DND-41 (cell line): ENCODE results near the gene SMPD3.

Experiments used
- ATAC-seq: fragments of 200-7000 bp; cut with Tn5 transposase; 3 replicates; pipeline ENCODE4 v1.9.1; 2021; ENCODE audit warnings: low read depth; ENCODE audit not compliant: insufficient read depth
- DNase-seq: peaks from one replicate; pipeline ENCODE4 v3.0.0-alpha.2; 2020
- H2AFZ ChIP-seq: 2 replicates; pipeline ENCODE4 v1.6.0; 2012; ENCODE audit warnings: low read depth, low read length
- H3K27ac ChIP-seq: 2 replicates; pipeline ENCODE4 v1.5.1; 2012; ENCODE audit warnings: low read length, inconsistent platforms
- H3K27me3 ChIP-seq: fragments of 200-600 bp; sonication (generic); 2 replicates; pipeline ENCODE4 v1.6.0; 2012; ENCODE audit warnings: low read length, mild to moderate bottlenecking, inconsistent platforms; ENCODE audit not compliant: insufficient read depth, poor library complexity
- H3K36me3 ChIP-seq: 2 replicates; pipeline ENCODE4 v1.5.1; 2012; ENCODE audit warnings: low read length, inconsistent platforms; ENCODE audit not compliant: insufficient read depth
- H3K4me1 ChIP-seq: 2 replicates; pipeline ENCODE4 v1.5.1; 2012; ENCODE audit warnings: mild to moderate bottlenecking, low read length; ENCODE audit not compliant: insufficient read depth
- H3K4me2 ChIP-seq: 2 replicates; pipeline ENCODE4 v1.6.0; 2012; ENCODE audit warnings: mild to moderate bottlenecking, moderate library complexity, low read length, inconsistent platforms; ENCODE audit not compliant: insufficient read depth
- H3K4me3 ChIP-seq, 2 experiments: fragments of 200-600 bp in 1 of 2; shearing (Covaris generic) in 1 of 2; 2 replicates each; pipeline ENCODE4 v1.5.1; 2012 to 2016; ENCODE audit warnings: inconsistent platforms in 2 of 2, low read length in 2 of 2, mild to moderate bottlenecking in 2 of 2, low read depth in 1 of 2, moderate library complexity in 1 of 2
- H3K79me2 ChIP-seq: 2 replicates; pipeline ENCODE4 v1.6.0; 2012; ENCODE audit warnings: low read length, inconsistent platforms; ENCODE audit not compliant: insufficient read depth
- H3K9ac ChIP-seq: 2 replicates; pipeline ENCODE4 v1.6.0; 2012; ENCODE audit warnings: low read depth, mild to moderate bottlenecking, inconsistent platforms, low read length, moderate library complexity
- H3K9me3 ChIP-seq: 2 replicates; pipeline ENCODE4 v1.5.1; 2012; ENCODE audit warnings: low read length, moderate library complexity, mild to moderate bottlenecking, inconsistent platforms; ENCODE audit not compliant: insufficient read depth, severe bottlenecking
- H4K20me1 ChIP-seq: 2 replicates; pipeline ENCODE4 v1.6.0; 2012; ENCODE audit warnings: low read length; ENCODE audit not compliant: insufficient read depth
- CTCF ChIP-seq: IDR thresholded peaks from 2 replicates; pipeline ENCODE4 v1.5.1; 2012; ENCODE audit warnings: borderline replicate concordance, low read length, moderate library complexity, mild to moderate bottlenecking; ENCODE audit not compliant: poor library complexity, severe bottlenecking; ENCODE audit errors: extremely low read depth
- EZH2 ChIP-seq: IDR thresholded peaks from 3 replicates; pipeline ENCODE4 v1.6.1; 2012; ENCODE audit warnings: borderline replicate concordance, low read depth, mild to moderate bottlenecking, moderate library complexity, low read length, inconsistent platforms; ENCODE audit not compliant: severe bottlenecking

Gene SMPD3

GRCh38 chr16:68369697-68370580 lies 78.4 kb downstream of the SMPD3 start:
- Histone ChIP-seq H3K79me2 (peaks cover 88% of the 10 kb centered on the region), H3K27me3 (no peaks in the 10 kb centered on the region), H3K4me1 (peaks cover 84% of the 10 kb centered on the region), H3K4me3 (peak overlapping the region; percentile 64 to 83), H3K27ac (peak overlapping the region; percentile 98), H4K20me1 (peaks cover 48% of the 10 kb centered on the region), H3K36me3 (peaks cover 57% of the 10 kb centered on the region), H2AFZ (no peak overlapping the region), H3K9me3 (no peaks in the 10 kb centered on the region), H3K4me2 (peak overlapping the region; percentile 98), H3K9ac (peak overlapping the region; percentile 88)
- ATAC-seq, result peak; percentile 61
- TF ChIP-seq CTCF (peak; percentile 25), EZH2 (no peak)
- peak; percentile 92 for DNase-seq

- peak; percentile 58 for ATAC-seq
- Histone ChIP-seq H3K4me1 (peaks cover 85% of the 10 kb centered on the region), H3K27me3 (no peaks in the 10 kb centered on the region), H3K27ac (peak overlapping the region; percentile 98), H3K9me3 (no peaks in the 10 kb centered on the region), H3K4me3 (peak overlapping the region; percentile 64 to 83), H2AFZ (no peak overlapping the region), H3K9ac (peak overlapping the region; percentile 88), H3K4me2 (peak overlapping the region; percentile 98), H4K20me1 (peaks cover 55% of the 10 kb centered on the region), H3K36me3 (peaks cover 65% of the 10 kb centered on the region), H3K79me2 (peaks cover 92% of the 10 kb centered on the region)
- DNase-seq, result peak; percentile 90
- TF ChIP-seq CTCF (no peak), EZH2 (no peak)
These were observed 79.1 kb downstream of the SMPD3 start for GRCh38 chr16:68369168-68369567.

GRCh38 chr16:68368301-68368888 lies 79.9 kb downstream of the SMPD3 start:
- Histone ChIP-seq H3K4me1 (peaks cover 88% of the 10 kb centered on the region), H3K36me3 (peaks cover 73% of the 10 kb centered on the region), H3K79me2 (peaks cover 97% of the 10 kb centered on the region)

More at GRCh38 chr16:68368301-68368888, 79.9 kb downstream of the SMPD3 start:
- Histone ChIP-seq H3K27me3 (no peaks in the 10 kb centered on the region), H3K27ac (peak overlapping the region; percentile 98), H2AFZ (no peak overlapping the region), H3K9me3 (no peaks in the 10 kb centered on the region), H3K4me3 (peak overlapping the region; percentile 64 to 83; a peak in 3 of 4 replicates), H4K20me1 (peaks cover 63% of the 10 kb centered on the region), H3K9ac (peak overlapping the region; percentile 88), H3K4me2 (peak overlapping the region; percentile 98)
- TF ChIP-seq EZH2 (no peak), CTCF (no peak)
- ATAC-seq, result peak; percentile 22
- peak; percentile 80 for DNase-seq
